PFSK-1 (cell line): ENCODE measurements around the gene KDM3B.

Experiments
- POLR2AphosphoS5 ChIP-seq: IDR thresholded peaks from 2 replicates; pipeline ENCODE4 v1.6.1; 2012; ENCODE audit warnings: low read depth, mild to moderate bottlenecking, control low read depth, low read length, moderate library complexity
- TAF1 ChIP-seq: IDR thresholded peaks from 2 replicates; pipeline ENCODE4 v1.6.1; 2012; ENCODE audit warnings: low read length, control low read depth, borderline replicate concordance; ENCODE audit not compliant: insufficient read depth

DNA sequence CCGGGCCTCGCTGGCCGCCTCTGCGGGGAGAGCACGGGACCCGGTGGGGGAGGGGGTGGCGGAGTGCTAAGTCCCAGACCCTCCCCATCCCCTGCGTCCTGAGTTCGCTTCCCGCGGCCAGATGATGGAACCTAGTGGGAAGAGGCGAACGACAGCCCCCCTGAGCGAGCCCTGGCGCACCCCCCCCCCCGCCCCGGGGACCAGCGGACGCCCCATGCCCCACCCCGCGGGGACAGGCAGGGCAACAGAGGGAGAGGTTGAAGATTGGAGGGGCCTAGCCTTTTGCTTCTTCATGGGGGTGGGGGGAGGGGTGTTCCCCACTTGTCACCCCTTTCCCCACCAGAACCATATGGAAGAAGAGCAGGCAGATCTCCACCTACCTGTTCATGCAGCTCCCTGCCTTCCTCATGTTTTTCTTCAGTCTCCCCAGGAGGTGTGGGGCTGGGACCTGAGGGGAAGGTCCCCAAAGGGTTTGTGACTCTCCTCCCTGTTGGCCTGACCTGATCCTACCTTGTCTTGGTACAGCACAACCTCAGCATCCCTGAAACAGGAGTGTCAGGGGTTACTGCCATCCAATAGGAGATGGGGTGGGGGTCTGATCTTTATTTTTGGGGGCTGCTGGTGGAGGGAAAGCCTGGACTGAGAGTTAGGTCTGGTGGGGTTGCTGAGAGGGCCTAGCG is 13.9 kb upstream of the KDM3B start:
- peak; percentile 1; the same call in 1 of the 2 replicates for TF ChIP-seq POLR2AphosphoS5
- no peak for TF ChIP-seq TAF1
